ENCODE results near the gene RNU6-9. TPM values are rescaled to one million over a fixed set of nuclear protein-coding genes. Genes with fewer than 3 reads are reported as not detected.
A peak's percentile ranks its signal among the peaks of the same experiment; 100 is the strongest.
"Not testable (repeated sequence)": the region's sequence is repeated elsewhere in the genome, so short reads cannot be mapped to it uniquely, and the experiment has no call there.

The RNU6-9 gene
- total RNA-seq = not detected

DNA sequence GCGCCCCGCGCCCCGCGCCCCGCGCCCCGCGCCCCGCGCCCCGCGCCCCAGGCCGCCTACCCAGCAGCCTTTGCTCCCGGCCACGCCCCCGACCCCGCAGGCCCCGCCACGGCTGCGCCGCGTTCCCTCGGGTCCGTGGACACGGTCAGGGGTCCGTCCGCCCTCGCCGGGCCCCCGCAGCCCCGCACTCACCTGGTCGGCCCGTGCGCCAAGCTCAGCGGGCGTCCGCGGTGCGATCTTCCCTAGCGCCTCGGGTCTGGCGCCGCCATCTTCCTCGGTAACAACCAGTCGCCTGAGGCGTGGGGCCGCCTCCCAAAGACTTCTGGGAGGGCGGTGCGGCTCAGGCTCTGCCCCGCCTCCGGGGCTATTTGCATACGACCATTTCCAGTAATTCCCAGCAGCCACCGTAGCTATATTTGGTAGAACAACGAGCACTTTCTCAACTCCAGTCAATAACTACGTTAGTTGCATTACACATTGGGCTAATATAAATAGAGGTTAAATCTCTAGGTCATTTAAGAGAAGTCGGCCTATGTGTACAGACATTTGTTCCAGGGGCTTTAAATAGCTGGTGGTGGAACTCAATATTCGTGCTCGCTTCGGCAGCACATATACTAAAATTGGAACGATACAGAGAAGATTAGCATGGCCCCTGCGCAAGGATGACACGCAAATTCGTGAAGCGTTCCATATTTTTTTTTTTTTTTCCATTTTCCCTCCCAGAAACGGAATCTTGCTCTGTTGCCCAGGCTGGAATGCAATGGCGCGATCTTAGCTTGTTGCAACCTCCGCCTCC is at the start of gene RNU6-9, which contains the start of gene MED16:
TSS of gene RNU6-9 (plus strand) at position 591 of the 796 bp plus-strand sequence.
TSS of gene MED16 (minus strand) at position 294 of the 796 bp plus-strand sequence. CDS start 2,056 bp downstream, outside the sequence.
- peaks cover 4 to 6% of the 10 kb centered on the region in 2 donors for H3K4me1 ChIP-seq
- peaks cover 16 to 19% of the 10 kb centered on the region in 2 donors for H3K36me3 ChIP-seq
- peak; percentile 71 to 95 for DNase-seq (ENCODE audit: low spot score in 2 of 2)
- TF ChIP-seq, protein P1, sequence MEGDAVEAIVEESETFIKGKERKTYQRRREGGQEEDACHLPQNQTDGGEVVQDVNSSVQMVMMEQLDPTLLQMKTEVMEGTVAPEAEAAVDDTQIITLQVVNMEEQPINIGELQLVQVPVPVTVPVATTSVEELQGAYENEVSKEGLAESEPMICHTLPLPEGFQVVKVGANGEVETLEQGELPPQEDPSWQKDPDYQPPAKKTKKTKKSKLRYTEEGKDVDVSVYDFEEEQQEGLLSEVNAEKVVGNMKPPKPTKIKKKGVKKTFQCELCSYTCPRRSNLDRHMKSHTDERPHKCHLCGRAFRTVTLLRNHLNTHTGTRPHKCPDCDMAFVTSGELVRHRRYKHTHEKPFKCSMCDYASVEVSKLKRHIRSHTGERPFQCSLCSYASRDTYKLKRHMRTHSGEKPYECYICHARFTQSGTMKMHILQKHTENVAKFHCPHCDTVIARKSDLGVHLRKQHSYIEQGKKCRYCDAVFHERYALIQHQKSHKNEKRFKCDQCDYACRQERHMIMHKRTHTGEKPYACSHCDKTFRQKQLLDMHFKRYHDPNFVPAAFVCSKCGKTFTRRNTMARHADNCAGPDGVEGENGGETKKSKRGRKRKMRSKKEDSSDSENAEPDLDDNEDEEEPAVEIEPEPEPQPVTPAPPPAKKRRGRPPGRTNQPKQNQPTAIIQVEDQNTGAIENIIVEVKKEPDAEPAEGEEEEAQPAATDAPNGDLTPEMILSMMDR (IDR thresholded peaks at IDR 0.05) = no peak
- H3K27ac ChIP-seq = peak within 1 kb of the TSS; percentile 82 to 87
- intact Hi-C loops (cut with DNase I) = loop anchor here (1.0 to 2.0 kb wide), 2 partner anchors 20 to 24 kb away; partner anchors contain the start of gene R3HDM4
- H3K4me3 ChIP-seq = peak within 1 kb of the TSS; percentile 75 to 99
- no peaks in the 10 kb centered on the region for H3K27me3 ChIP-seq
- no peaks in the 10 kb centered on the region for H3K9me3 ChIP-seq

DNA sequence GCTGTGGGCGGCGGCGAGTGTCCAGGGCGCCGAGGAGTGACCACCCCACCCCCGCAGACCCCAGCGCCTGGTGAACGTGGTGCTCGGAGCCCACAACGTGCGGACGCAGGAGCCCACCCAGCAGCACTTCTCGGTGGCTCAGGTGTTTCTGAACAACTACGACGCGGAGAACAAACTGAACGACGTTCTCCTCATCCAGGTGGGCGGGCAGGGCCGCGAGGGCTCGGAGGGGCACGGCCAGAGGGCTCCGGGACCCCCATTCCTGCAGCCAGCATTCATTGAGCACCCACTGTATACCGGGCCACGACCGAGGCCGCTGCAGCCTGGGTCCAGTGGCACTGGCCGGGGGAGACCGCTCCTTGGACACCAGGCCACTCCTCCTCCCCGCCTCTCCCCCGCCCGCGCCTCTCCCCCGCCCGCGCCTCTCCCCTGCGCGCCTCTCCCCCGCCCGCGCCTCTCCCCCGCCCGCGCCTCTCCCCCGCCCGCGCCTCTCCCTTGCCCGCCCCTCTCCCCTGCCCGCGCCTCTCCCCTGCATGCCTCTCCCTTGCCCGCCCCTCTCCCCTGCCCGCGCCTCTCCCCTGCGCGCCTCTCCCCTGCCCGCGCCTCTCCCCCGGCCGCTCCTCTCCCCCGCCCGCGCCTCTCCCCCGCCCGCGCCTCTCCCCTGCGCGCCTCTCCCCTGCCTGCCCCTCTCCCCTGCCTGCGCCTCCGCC is 49.3 kb upstream of the RNU6-9 start:
- no peak overlapping the region for H3K27ac ChIP-seq
- intact Hi-C loops (cut with DNase I) = no loop called here
- no peaks in the 10 kb centered on the region for H3K9me3 ChIP-seq
- no peaks in the 10 kb centered on the region for H3K36me3 ChIP-seq
- TF ChIP-seq, protein P1 (IDR thresholded peaks at IDR 0.05) = no peak
- peak overlapping the region in 1 of 2 donors; percentile 29 for H3K4me3 ChIP-seq
- no peak for DNase-seq (ENCODE audit: low spot score in 2 of 2)
- peaks cover 7% of the 10 kb centered on the region in 2 donors for H3K4me1 ChIP-seq
- H3K27me3 ChIP-seq = peaks cover 32% of the 10 kb centered on the region

DNA sequence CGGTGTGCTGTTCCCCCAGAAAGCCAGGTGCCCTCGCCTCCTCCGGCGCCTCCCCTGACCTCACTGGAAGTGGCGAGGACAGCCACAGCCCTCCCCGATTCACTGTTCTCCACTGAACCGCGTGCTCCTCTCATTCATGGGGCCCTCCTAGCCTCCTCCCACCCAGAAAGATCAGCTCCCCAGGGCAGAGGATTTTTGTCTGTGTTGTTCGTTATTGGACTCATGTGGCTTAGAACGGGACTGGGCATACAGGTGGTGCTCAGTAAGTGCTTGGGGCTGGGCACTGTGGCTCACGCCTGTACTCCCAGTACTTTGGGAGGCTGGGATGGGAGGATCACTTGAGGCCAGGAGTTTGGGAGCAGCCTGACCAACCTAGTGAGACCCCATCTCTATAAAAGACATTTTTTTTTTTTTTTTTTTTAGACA is 48.7 kb upstream of the RNU6-9 start:
- intact Hi-C loops (cut with DNase I) = no loop called here
- Histone ChIP-seq H3K9me3 (no peaks in the 10 kb centered on the region), H3K27ac (no peak overlapping the region), H3K27me3 (peaks cover 32% of the 10 kb centered on the region), H3K36me3 (no peaks in the 10 kb centered on the region), H3K4me1 (peaks cover 7% of the 10 kb centered on the region in 2 donors), H3K4me3 (no peak overlapping the region)
- DNase-seq (ENCODE audit: low spot score in 2 of 2) = no peak
- TF ChIP-seq, protein P1 (IDR thresholded peaks at IDR 0.05) = no peak

DNA sequence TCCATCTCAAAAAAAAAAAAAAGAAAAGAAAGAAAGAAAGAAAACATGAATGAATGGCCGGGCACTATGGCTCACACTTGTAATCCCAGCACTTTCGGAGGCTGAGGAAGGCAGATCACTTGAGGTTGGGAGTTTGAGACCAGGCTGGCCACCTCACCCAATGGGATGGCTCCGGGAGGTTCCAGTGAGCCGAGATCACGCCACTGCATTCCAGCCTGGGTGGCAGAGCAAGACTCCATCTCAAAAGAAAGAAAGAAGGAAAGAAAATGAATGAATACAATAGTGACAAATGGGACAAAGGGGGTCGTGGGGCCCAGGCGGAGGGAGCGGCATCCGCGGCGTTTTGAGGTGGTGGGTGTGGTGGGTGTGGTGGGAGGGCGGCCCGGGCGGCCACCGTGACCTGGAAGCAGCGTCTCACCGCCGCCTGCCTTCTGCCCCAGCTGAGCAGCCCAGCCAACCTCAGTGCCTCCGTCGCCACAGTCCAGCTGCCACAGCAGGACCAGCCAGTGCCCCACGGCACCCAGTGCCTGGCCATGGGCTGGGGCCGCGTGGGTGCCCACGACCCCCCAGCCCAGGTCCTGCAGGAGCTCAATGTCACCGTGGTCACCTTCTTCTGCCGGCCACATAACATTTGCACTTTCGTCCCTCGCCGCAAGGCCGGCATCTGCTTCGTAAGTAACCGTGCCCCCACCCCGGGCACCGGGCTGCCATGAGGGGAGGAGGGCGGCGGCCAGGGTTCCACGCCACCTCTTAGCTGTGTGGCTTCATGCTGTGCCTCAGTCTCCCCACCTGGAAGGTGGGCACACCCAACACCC is 47.4 kb upstream of the RNU6-9 start:
- Histone ChIP-seq H3K36me3 (no peaks in the 10 kb centered on the region), H3K27me3 (peaks cover 32% of the 10 kb centered on the region), H3K9me3 (no peaks in the 10 kb centered on the region), H3K4me1 (peaks cover 7 to 10% of the 10 kb centered on the region in 2 donors), H3K4me3 (no peak overlapping the region), H3K27ac (no peak overlapping the region)
- intact Hi-C loops (cut with DNase I) = no loop called here
- TF ChIP-seq, protein P1 (IDR thresholded peaks at IDR 0.05) = no peak
- DNase-seq (ENCODE audit: low spot score in 2 of 2) = no peak

DNA sequence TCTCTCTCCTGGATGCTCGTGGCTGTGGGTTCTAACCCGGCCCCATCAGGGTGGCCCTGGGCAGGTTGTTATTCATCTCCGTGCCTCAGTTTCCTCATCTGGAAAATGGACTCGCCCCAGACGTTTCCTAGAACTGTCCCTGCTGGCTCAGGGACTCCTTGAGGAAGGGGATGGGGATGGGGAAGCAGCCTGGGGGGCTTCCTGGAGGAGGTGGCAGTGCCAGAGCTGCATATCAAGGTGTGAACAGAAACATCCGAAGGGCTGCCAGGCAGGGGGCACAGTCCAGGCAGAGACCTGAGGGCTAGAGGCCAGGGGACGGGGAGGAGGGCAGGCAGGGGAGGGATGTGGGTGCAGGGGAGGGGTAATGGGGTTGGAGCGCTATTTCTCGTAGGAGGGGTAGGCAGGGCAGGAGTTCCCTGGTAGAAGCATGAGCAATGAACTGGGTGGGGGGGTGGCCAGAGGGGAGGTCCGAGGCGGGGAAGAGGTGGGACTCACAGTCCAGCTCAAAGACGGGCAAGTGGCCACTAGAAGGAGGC is 44.8 kb upstream of the RNU6-9 start:
- H3K4me3 ChIP-seq = no peak overlapping the region
- peak overlapping the region in 1 of 2 donors; percentile 19 for H3K27ac ChIP-seq
- peaks cover 4 to 8% of the 10 kb centered on the region in 2 donors for H3K4me1 ChIP-seq
- H3K27me3 ChIP-seq = peaks cover 42% of the 10 kb centered on the region
- TF ChIP-seq, protein P1 (IDR thresholded peaks at IDR 0.05) = no peak
- no peaks in the 10 kb centered on the region for H3K9me3 ChIP-seq
- H3K36me3 ChIP-seq = no peaks in the 10 kb centered on the region
- intact Hi-C loops (cut with DNase I) = no loop called here
- no peak for DNase-seq (ENCODE audit: low spot score in 2 of 2)

DNA sequence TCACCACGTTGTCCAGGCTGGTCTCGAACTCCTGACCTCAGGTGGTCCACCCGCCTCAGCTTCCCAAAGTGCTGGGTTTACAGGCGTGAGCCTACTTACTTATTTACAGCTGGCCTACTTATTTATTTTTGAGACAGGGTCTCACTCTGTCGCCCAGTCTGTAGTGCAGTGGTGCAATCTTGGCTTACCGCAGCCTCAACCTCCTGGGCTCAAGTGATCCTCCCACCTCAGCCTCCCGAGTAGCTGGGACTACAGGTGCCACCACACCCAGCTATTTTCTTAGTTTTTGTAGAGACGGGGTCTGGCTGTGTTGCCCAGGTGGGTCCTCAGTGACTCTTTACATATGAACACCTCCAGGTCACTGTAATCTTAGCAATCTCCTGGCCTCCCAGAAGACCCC is 44.1 kb upstream of the RNU6-9 start:
- DNase-seq (ENCODE audit: low spot score in 2 of 2); H3K27ac ChIP-seq; intact Hi-C loops (cut with DNase I); H3K36me3 ChIP-seq; H3K9me3 ChIP-seq; H3K4me3 ChIP-seq; H3K4me1 ChIP-seq: not testable (repeated sequence)
- peaks cover 36% of the 10 kb centered on the region for H3K27me3 ChIP-seq

Measured in ascending aorta (tissue), 2 donors.